ENCODE results near the gene CFAP20DC. TPM values are rescaled to one million over a fixed set of nuclear protein-coding genes. Genes with fewer than 3 reads are reported as not detected.

The CFAP20DC gene
- total RNA-seq, 2 experiments from 2014 or later, result 1.0 to 1.8 TPM

GRCh38 chr3:58999774-59000160 is 50.1 kb downstream of the CFAP20DC start:
- no peaks in the 10 kb centered on the region for H4K20me1 ChIP-seq (ENCODE audit: insufficient read depth, low read length)
- intact Hi-C loops (cut with micrococcal nuclease; ENCODE audit: unreplicated experiment), result no loop called here
- no peaks in the 10 kb centered on the region for H3K9me2 ChIP-seq (ENCODE audit: insufficient read depth, low read length)
- POLR2A ChIA-PET, result no interaction called here
- no peak for TF ChIP-seq EZH2phosphoT487 (IDR thresholded peaks at IDR 0.05; ENCODE audit: borderline replicate concordance, low read depth, low read length)
- TF ChIP-seq, protein P1, sequence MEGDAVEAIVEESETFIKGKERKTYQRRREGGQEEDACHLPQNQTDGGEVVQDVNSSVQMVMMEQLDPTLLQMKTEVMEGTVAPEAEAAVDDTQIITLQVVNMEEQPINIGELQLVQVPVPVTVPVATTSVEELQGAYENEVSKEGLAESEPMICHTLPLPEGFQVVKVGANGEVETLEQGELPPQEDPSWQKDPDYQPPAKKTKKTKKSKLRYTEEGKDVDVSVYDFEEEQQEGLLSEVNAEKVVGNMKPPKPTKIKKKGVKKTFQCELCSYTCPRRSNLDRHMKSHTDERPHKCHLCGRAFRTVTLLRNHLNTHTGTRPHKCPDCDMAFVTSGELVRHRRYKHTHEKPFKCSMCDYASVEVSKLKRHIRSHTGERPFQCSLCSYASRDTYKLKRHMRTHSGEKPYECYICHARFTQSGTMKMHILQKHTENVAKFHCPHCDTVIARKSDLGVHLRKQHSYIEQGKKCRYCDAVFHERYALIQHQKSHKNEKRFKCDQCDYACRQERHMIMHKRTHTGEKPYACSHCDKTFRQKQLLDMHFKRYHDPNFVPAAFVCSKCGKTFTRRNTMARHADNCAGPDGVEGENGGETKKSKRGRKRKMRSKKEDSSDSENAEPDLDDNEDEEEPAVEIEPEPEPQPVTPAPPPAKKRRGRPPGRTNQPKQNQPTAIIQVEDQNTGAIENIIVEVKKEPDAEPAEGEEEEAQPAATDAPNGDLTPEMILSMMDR (conservative IDR thresholded peaks at IDR 0.05; ENCODE audit: low read length), result no peak
- H3K4me2 ChIP-seq (ENCODE audit: low read length), result no peak overlapping the region
- no peaks in the 10 kb centered on the region for H3K4me1 ChIP-seq (ENCODE audit: insufficient read depth, low read length, poor library complexity, severe bottlenecking)
- no peak overlapping the region for H3K4me3 ChIP-seq (ENCODE audit: low read depth, low read length, poor library complexity, severe bottlenecking)
- no peaks in the 10 kb centered on the region for H3K9me3 ChIP-seq (ENCODE audit: low read length)
- H3K36me3 ChIP-seq (ENCODE audit: insufficient read depth, low read length), result no peaks in the 10 kb centered on the region
- BruUV-seq (replicated peaks), result no TSS peak
- DNase-seq (ENCODE audit: low spot score), result no peak
- no peaks in the 10 kb centered on the region for H3K79me2 ChIP-seq (ENCODE audit: insufficient read depth, low read depth, low read length)
- CTCF ChIA-PET (ENCODE audit: unreplicated experiment), result no interaction called here
- H3K27ac ChIP-seq (ENCODE audit: low read depth, low read length, poor library complexity, severe bottlenecking), result no peak overlapping the region
- no peak overlapping the region for H2AFZ ChIP-seq (ENCODE audit: low read length)

- Histone ChIP-seq H3K9me2 (ENCODE audit: insufficient read depth, low read length) (no peaks in the 10 kb centered on the region), H3K4me2 (ENCODE audit: low read length) (no peak overlapping the region), H3K4me3 (ENCODE audit: low read depth, low read length, poor library complexity, severe bottlenecking) (no peak overlapping the region), H3K79me2 (ENCODE audit: insufficient read depth, low read depth, low read length) (no peaks in the 10 kb centered on the region), H3K27ac (ENCODE audit: low read depth, low read length, poor library complexity, severe bottlenecking) (no peak overlapping the region), H3K36me3 (ENCODE audit: insufficient read depth, low read length) (no peaks in the 10 kb centered on the region), H4K20me1 (ENCODE audit: insufficient read depth, low read length) (no peaks in the 10 kb centered on the region), H3K4me1 (ENCODE audit: insufficient read depth, low read length, poor library complexity, severe bottlenecking) (no peaks in the 10 kb centered on the region), H3K9me3 (ENCODE audit: low read length) (no peaks in the 10 kb centered on the region), H2AFZ (ENCODE audit: low read length) (no peak overlapping the region)
- TF ChIP-seq, protein P1 (conservative IDR thresholded peaks at IDR 0.05; ENCODE audit: low read length), result no peak
- no peak for TF ChIP-seq EZH2phosphoT487 (IDR thresholded peaks at IDR 0.05; ENCODE audit: borderline replicate concordance, low read depth, low read length)
- no peak for DNase-seq (ENCODE audit: low spot score)
- CTCF ChIA-PET (ENCODE audit: unreplicated experiment), result no interaction called here
- POLR2A ChIA-PET, result interaction anchor here (0.6 kb wide), 1 partner anchor 15 kb away, joined by 3 read pairs; no protein-coding TSS in a partner anchor
- BruUV-seq (replicated peaks), result no TSS peak
- intact Hi-C loops (cut with micrococcal nuclease; ENCODE audit: unreplicated experiment), result no loop called here
Measured at GRCh38 chr3:58999134-58999773, 50.6 kb downstream of the CFAP20DC start.

GRCh38 chr3:58998476-58999117 is 51.2 kb downstream of the CFAP20DC start:
- Histone ChIP-seq H3K79me2 (ENCODE audit: insufficient read depth, low read depth, low read length) (no peaks in the 10 kb centered on the region), H3K9me3 (ENCODE audit: low read length) (no peaks in the 10 kb centered on the region), H3K4me2 (ENCODE audit: low read length) (no peak overlapping the region), H3K27ac (ENCODE audit: low read depth, low read length, poor library complexity, severe bottlenecking) (no peak overlapping the region), H3K9me2 (ENCODE audit: insufficient read depth, low read length) (no peaks in the 10 kb centered on the region), H2AFZ (ENCODE audit: low read length) (no peak overlapping the region), H3K36me3 (ENCODE audit: insufficient read depth, low read length) (no peaks in the 10 kb centered on the region), H3K4me3 (ENCODE audit: low read depth, low read length, poor library complexity, severe bottlenecking) (no peak overlapping the region), H4K20me1 (ENCODE audit: insufficient read depth, low read length) (no peaks in the 10 kb centered on the region), H3K4me1 (ENCODE audit: insufficient read depth, low read length, poor library complexity, severe bottlenecking) (no peaks in the 10 kb centered on the region)
- ChIA-PET CTCF (ENCODE audit: unreplicated experiment) (no interaction called here), POLR2A (interaction anchor here (0.6 kb wide), 1 partner anchor 14 kb away, joined by 3 read pairs; no protein-coding TSS in a partner anchor)
- intact Hi-C loops (cut with micrococcal nuclease; ENCODE audit: unreplicated experiment), result no loop called here
- TF ChIP-seq EZH2phosphoT487 (IDR thresholded peaks at IDR 0.05; ENCODE audit: borderline replicate concordance, low read depth, low read length), result no peak
- DNase-seq (ENCODE audit: low spot score), result no peak
- BruUV-seq (replicated peaks), result no TSS peak
